H9 (cell line): ENCODE data around the gene HCN1. TPM values are rescaled to one million over a fixed set of nuclear protein-coding genes. Genes with fewer than 3 reads are reported as not detected.

Experiments used
- DNase-seq: peaks from one replicate; pipeline ENCODE4 v3.0.0-alpha.2; 2017
- H2AFZ ChIP-seq: one replicate; pipeline ENCODE4 v1.6.1; 2013; ENCODE audit warnings: mild to moderate bottlenecking, low read length, control low read depth, moderate library complexity
- H2AK5ac ChIP-seq: 2 replicates; pipeline ENCODE4 v1.6.1; 2013; ENCODE audit warnings: low read length, control low read depth, mixed read lengths; ENCODE audit not compliant: insufficient read length
- H2BK120ac ChIP-seq: one replicate; pipeline ENCODE4 v1.6.1; 2013; ENCODE audit warnings: low read depth, mild to moderate bottlenecking, low read length, control low read depth, inconsistent platforms; ENCODE audit not compliant: poor library complexity, severe bottlenecking
- H2BK12ac ChIP-seq: 2 replicates; pipeline ENCODE4 v1.6.1; 2013; ENCODE audit warnings: low read length, control low read depth, mixed read lengths, low read depth; ENCODE audit not compliant: insufficient read length
- H2BK15ac ChIP-seq: 2 replicates; pipeline ENCODE4 v1.6.1; 2013; ENCODE audit warnings: low read depth, low read length, control low read depth
- H2BK20ac ChIP-seq: one replicate; pipeline ENCODE4 v1.6.1; 2013; ENCODE audit warnings: low read depth, mild to moderate bottlenecking, low read length, control low read depth, inconsistent platforms; ENCODE audit not compliant: poor library complexity, severe bottlenecking
- H2BK5ac ChIP-seq: 2 replicates; pipeline ENCODE4 v1.6.1; 2013; ENCODE audit warnings: low read length, control low read depth, mixed read lengths; ENCODE audit not compliant: insufficient read length
- H3K14ac ChIP-seq: 2 replicates; pipeline ENCODE4 v1.6.1; 2013; ENCODE audit warnings: low read length, control low read depth; ENCODE audit not compliant: insufficient read depth
- H3K18ac ChIP-seq: 2 replicates; pipeline ENCODE4 v1.6.1; 2013; ENCODE audit warnings: low read depth, mild to moderate bottlenecking, mixed read lengths, low read length, control low read depth; ENCODE audit not compliant: insufficient read length
- H3K23ac ChIP-seq: 2 replicates; pipeline ENCODE4 v1.6.1; 2013; ENCODE audit warnings: low read length, control low read depth, mixed read lengths, low read depth; ENCODE audit not compliant: insufficient read length
- H3K23me2 ChIP-seq: 2 replicates; pipeline ENCODE4 v1.6.1; 2013; ENCODE audit warnings: low read depth, mild to moderate bottlenecking, mixed read lengths, low read length, control low read depth; ENCODE audit not compliant: insufficient read length, poor library complexity, severe bottlenecking
- H3K27ac ChIP-seq: 2 replicates; pipeline ENCODE4 v1.5.1; 2013; ENCODE audit warnings: low read length, control low read depth, mixed read lengths, low read depth; ENCODE audit not compliant: insufficient read length
- H3K27me3 ChIP-seq: 2 replicates; pipeline ENCODE4 v1.6.1; 2013; ENCODE audit warnings: low read length, control low read depth, inconsistent platforms; ENCODE audit not compliant: insufficient read depth
- H3K4ac ChIP-seq: 2 replicates; pipeline ENCODE4 v1.6.1; 2013; ENCODE audit warnings: low read depth, mild to moderate bottlenecking, control low read depth, inconsistent platforms, low read length, moderate library complexity
- H3K4me1 ChIP-seq: 2 replicates; pipeline ENCODE4 v1.6.1; 2013; ENCODE audit warnings: low read length, control low read depth, inconsistent platforms; ENCODE audit not compliant: insufficient read depth
- H3K4me2 ChIP-seq: 2 replicates; pipeline ENCODE4 v1.6.1; 2013; ENCODE audit warnings: low read length, control low read depth, mixed read lengths; ENCODE audit not compliant: insufficient read length, insufficient read depth
- H3K56ac ChIP-seq: 2 replicates; pipeline ENCODE4 v1.6.1; 2013; ENCODE audit warnings: low read depth, mild to moderate bottlenecking, mixed read lengths, low read length, control low read depth; ENCODE audit not compliant: insufficient read length
- H3K79me1 ChIP-seq: 2 replicates; pipeline ENCODE4 v1.6.1; 2013; ENCODE audit warnings: low read depth, mild to moderate bottlenecking, moderate library complexity, low read length, control low read depth, inconsistent platforms; ENCODE audit not compliant: insufficient read depth, poor library complexity, severe bottlenecking
- H3K79me2 ChIP-seq: 2 replicates; pipeline ENCODE4 v1.6.1; 2013; ENCODE audit warnings: low read length, control low read depth, inconsistent platforms; ENCODE audit not compliant: insufficient read depth
- H3K9ac ChIP-seq: 2 replicates; pipeline ENCODE4 v1.6.1; 2013; ENCODE audit warnings: low read length, control low read depth, mixed read lengths; ENCODE audit not compliant: insufficient read length; ENCODE audit errors: extremely low read depth
- H3K9me3 ChIP-seq: one replicate; pipeline ENCODE4 v1.6.1; 2013; ENCODE audit warnings: low read depth, low read length, inconsistent platforms; ENCODE audit not compliant: control insufficient read depth
- H3T11ph ChIP-seq: one replicate; pipeline ENCODE4 v1.6.1; 2013; ENCODE audit warnings: mild to moderate bottlenecking, low read length, control low read depth, inconsistent platforms
- H4K20me1 ChIP-seq: one replicate; pipeline ENCODE4 v1.6.1; 2013; ENCODE audit not compliant: control insufficient read depth, insufficient read length, insufficient read depth
- H4K5ac ChIP-seq: 2 replicates; pipeline ENCODE4 v1.6.1; 2013; ENCODE audit warnings: low read depth, mild to moderate bottlenecking, mixed read lengths, low read length, control low read depth; ENCODE audit not compliant: insufficient read length
- H4K8ac ChIP-seq: replicated peaks from 2 replicates; pipeline ENCODE4 v1.6.1; 2013; ENCODE audit warnings: low read length, control low read depth, mixed read lengths, low read depth; ENCODE audit not compliant: insufficient read length
- H4K91ac ChIP-seq: 2 replicates; pipeline ENCODE4 v1.6.1; 2013; ENCODE audit warnings: low read depth, mild to moderate bottlenecking, moderate library complexity, mixed read lengths, low read length, control low read depth; ENCODE audit not compliant: insufficient read length
- H3K27ac Mint-ChIP-seq, 3 experiments: 2 replicates in 2 of 3; 3 replicates in 1 of 3; pipeline ENCODE4 v1.8.0; 2020 to 2021; ENCODE audit warnings: mixed read lengths in 3 of 3, mild to moderate bottlenecking in 1 of 3, moderate library complexity in 1 of 3
- H3K27me3 Mint-ChIP-seq: 2 replicates; pipeline ENCODE4 v1.8.0; 2021; ENCODE audit warnings: low read depth, mild to moderate bottlenecking, moderate library complexity, mixed read lengths
- H3K36me3 Mint-ChIP-seq, 3 experiments: 2 replicates in 2 of 3; 3 replicates in 1 of 3; pipeline ENCODE4 v1.8.0; 2020 to 2021; ENCODE audit warnings: low read depth in 3 of 3, mixed read lengths in 3 of 3; ENCODE audit not compliant: insufficient read depth in 1 of 3
- H3K4me1 Mint-ChIP-seq, 2 experiments: 2 replicates each; pipeline ENCODE4 v1.8.0; 2020; ENCODE audit warnings: mixed read lengths in 2 of 2
- H3K4me3 Mint-ChIP-seq, 2 experiments: 2 replicates in 1 of 2; 3 replicates in 1 of 2; pipeline ENCODE4 v1.8.0; 2020 to 2021; ENCODE audit warnings: mild to moderate bottlenecking in 2 of 2, mixed read lengths in 2 of 2, moderate library complexity in 1 of 2
- H3K9me3 Mint-ChIP-seq, 2 experiments: 2 replicates in 1 of 2; 3 replicates in 1 of 2; pipeline ENCODE4 v1.8.0; 2020; ENCODE audit warnings: mild to moderate bottlenecking in 2 of 2, mixed read lengths in 2 of 2, moderate library complexity in 1 of 2
- CTCF ChIP-seq: fragments of 200-600 bp; sonication (generic); conservative IDR thresholded peaks from 3 replicates; pipeline ENCODE4 v1.8.0; 2021; ENCODE audit warnings: antibody characterized with exemption, mild to moderate bottlenecking
- WGBS: extraction: QIAGEN DNeasy Blood & Tissue Kit; methylation state at CpG from one replicate; pipeline ENCODE4 v1.1.7; 2013; ENCODE audit warnings: missing lambda C conversion rate, low lambda C conversion rate, mixed read lengths; ENCODE audit not compliant: insufficient read length; ENCODE audit errors: extremely low coverage; 5-methylcytosine and 5-hydroxymethylcytosine counted together
- total RNA-seq: library from RNA; stranded (reverse); gene quantifications from 2 replicates; pipeline ENCODE4 v1.2.1, GENCODE V29; 2021

HCN1 gene
- total RNA-seq, 1 experiment from 2014 or later = 4.6 TPM

- peaks cover 2 to 5% of the 10 kb centered on the region in 2 experiments; a peak in 1 of 5 replicates for H3K9me3 Mint-ChIP-seq
- no peaks in the 10 kb centered on the region for H4K20me1 ChIP-seq
- H2BK12ac ChIP-seq = no peak overlapping the region
- H3K27me3 ChIP-seq = no peaks in the 10 kb centered on the region
- no peak for TF ChIP-seq CTCF
- H3K27ac Mint-ChIP-seq = no peak overlapping the region
- no peak overlapping the region for H3K4ac ChIP-seq
- H4K5ac ChIP-seq = no peak overlapping the region
- H3K4me2 ChIP-seq = no peak overlapping the region
- H2BK120ac ChIP-seq = no peak overlapping the region
- H2AK5ac ChIP-seq = no peak overlapping the region
- no peak overlapping the region for H2AFZ ChIP-seq
- no peak overlapping the region for H2BK15ac ChIP-seq
- WGBS = no CpG with 5 or more reads among the region's 3 CpGs
- no peak overlapping the region for H2BK5ac ChIP-seq
- no peak overlapping the region for H3K18ac ChIP-seq
- H2BK20ac ChIP-seq = no peak overlapping the region
- H3K4me3 Mint-ChIP-seq = no peak overlapping the region
- no peaks in the 10 kb centered on the region for H3K4me1 ChIP-seq
- DNase-seq = no peak
- H3K56ac ChIP-seq = no peak overlapping the region
- no peak overlapping the region for H3K23ac ChIP-seq
- no peak overlapping the region for H3K14ac ChIP-seq
- no peaks in the 10 kb centered on the region for H3K79me2 ChIP-seq
- no peaks in the 10 kb centered on the region for H3K9me3 ChIP-seq
- H3K9ac ChIP-seq = no peak overlapping the region
- H4K91ac ChIP-seq = no peak overlapping the region
- peaks cover 0 to 9% (median 0%) of the 10 kb centered on the region in 3 experiments; a peak in 3 of 7 replicates for H3K36me3 Mint-ChIP-seq
- H4K8ac ChIP-seq = no peak overlapping the region
- no peak overlapping the region for H3T11ph ChIP-seq
- H3K27me3 Mint-ChIP-seq = no peaks in the 10 kb centered on the region
- H3K4me1 Mint-ChIP-seq = 0 out of 4 replicates have a peak, but pooled peaks cover 0 to 2% of the 10 kb centered on the region in 2 experiments
- no peaks in the 10 kb centered on the region for H3K23me2 ChIP-seq
- H3K79me1 ChIP-seq = no peaks in the 10 kb centered on the region
- no peak overlapping the region for H3K27ac ChIP-seq
Measured at GRCh38 chr5:45355189-45355992, 340.8 kb downstream of the HCN1 start.
